ENCODE results near the gene ITPK1.

The ITPK1 gene

DNA sequence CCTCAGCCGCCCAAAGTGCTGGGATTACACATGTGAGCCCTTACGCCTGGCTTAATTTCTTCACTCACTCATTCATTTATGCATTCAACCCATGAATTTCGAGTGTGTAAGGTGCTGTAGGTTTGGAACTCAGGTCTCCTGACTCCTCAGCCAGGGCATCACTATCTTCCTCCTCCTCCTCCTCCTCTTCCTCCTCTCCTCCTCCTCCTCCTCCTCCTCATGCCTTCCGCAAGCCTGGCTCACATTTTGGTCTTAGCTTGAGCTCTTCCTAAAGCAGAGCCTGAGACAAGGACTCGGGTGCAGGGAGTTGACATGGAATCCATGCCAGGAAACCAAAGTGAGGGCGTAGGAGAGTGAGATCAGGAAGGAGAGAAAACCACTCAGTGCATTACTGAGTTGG is 213.5 kb downstream of the ITPK1 start:
- no peaks in the 10 kb centered on the region for H3K27me3 ChIP-seq (ENCODE audit: low read depth, low read length)
- H3K4me2 ChIP-seq (ENCODE audit: low read length), result no peak overlapping the region
- H3K9ac ChIP-seq (ENCODE audit: low read length), result no peak overlapping the region

DNA sequence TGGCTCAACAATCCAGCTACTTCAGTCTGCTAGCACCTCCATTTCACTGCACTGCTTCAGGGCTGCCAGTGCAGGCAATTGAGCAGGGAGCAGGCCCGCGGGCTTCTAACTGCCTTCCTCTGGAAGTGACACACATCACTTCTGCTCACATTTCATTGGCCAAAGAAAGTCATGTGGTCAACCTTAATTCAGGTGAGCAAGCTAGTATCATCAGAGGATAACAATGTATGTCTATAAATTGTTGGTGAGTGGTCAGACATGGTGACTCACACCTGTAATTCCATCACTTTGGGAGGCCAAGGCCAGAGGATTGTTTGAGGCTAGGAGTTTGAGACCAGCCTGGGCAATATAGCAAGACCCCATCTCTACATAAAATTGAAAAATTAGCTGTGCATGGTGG is 215.1 kb downstream of the ITPK1 start:
- no peak overlapping the region for H3K27ac ChIP-seq (ENCODE audit: low read length)
- no peaks in the 10 kb centered on the region for H3K4me1 ChIP-seq (ENCODE audit: low read length)
- H3K9ac ChIP-seq (ENCODE audit: low read length), result no peak overlapping the region
- no peaks in the 10 kb centered on the region for H3K27me3 ChIP-seq (ENCODE audit: low read depth, low read length)
- H4K20me1 ChIP-seq (ENCODE audit: insufficient read depth, low read length), result no peaks in the 10 kb centered on the region
- TF ChIP-seq, protein P1, sequence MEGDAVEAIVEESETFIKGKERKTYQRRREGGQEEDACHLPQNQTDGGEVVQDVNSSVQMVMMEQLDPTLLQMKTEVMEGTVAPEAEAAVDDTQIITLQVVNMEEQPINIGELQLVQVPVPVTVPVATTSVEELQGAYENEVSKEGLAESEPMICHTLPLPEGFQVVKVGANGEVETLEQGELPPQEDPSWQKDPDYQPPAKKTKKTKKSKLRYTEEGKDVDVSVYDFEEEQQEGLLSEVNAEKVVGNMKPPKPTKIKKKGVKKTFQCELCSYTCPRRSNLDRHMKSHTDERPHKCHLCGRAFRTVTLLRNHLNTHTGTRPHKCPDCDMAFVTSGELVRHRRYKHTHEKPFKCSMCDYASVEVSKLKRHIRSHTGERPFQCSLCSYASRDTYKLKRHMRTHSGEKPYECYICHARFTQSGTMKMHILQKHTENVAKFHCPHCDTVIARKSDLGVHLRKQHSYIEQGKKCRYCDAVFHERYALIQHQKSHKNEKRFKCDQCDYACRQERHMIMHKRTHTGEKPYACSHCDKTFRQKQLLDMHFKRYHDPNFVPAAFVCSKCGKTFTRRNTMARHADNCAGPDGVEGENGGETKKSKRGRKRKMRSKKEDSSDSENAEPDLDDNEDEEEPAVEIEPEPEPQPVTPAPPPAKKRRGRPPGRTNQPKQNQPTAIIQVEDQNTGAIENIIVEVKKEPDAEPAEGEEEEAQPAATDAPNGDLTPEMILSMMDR (IDR thresholded peaks at IDR 0.05; ENCODE audit: low read depth, low read length), result no peak
- TF ChIP-seq EZH2phosphoT487 (IDR thresholded peaks at IDR 0.05; ENCODE audit: low read depth), result no peak
- H3K4me3 ChIP-seq (ENCODE audit: low read length), result no peak overlapping the region
- H3K36me3 ChIP-seq (replicated peaks; ENCODE audit: low read depth, low read length), result no peaks in the 10 kb centered on the region
- H3K9me3 ChIP-seq (ENCODE audit: insufficient read depth, low read length), result no peaks in the 10 kb centered on the region
- H2AFZ ChIP-seq (ENCODE audit: low read depth, low read length), result no peak overlapping the region
- H3K79me2 ChIP-seq (ENCODE audit: low read length), result no peaks in the 10 kb centered on the region
- H3K4me2 ChIP-seq (ENCODE audit: low read length), result no peak overlapping the region

More for the DNA sequence above, 213.5 kb downstream of the ITPK1 start:
- Histone ChIP-seq H3K27ac (ENCODE audit: low read length) (no peak overlapping the region), H4K20me1 (ENCODE audit: insufficient read depth, low read length) (no peaks in the 10 kb centered on the region), H3K9me3 (ENCODE audit: insufficient read depth, low read length) (no peaks in the 10 kb centered on the region), H3K4me3 (ENCODE audit: low read length) (no peak overlapping the region), H3K36me3 (replicated peaks; ENCODE audit: low read depth, low read length) (no peaks in the 10 kb centered on the region), H3K4me1 (ENCODE audit: low read length) (no peaks in the 10 kb centered on the region), H2AFZ (ENCODE audit: low read depth, low read length) (no peak overlapping the region), H3K79me2 (ENCODE audit: low read length) (no peaks in the 10 kb centered on the region)
- TF ChIP-seq, protein P1 (IDR thresholded peaks at IDR 0.05; ENCODE audit: low read depth, low read length), result no peak
- no peak for TF ChIP-seq EZH2phosphoT487 (IDR thresholded peaks at IDR 0.05; ENCODE audit: low read depth)

GRCh38 chr14:92898566-92899131 is 217.1 kb downstream of the ITPK1 start:
- Histone ChIP-seq H3K9me3 (ENCODE audit: insufficient read depth, low read length) (no peaks in the 10 kb centered on the region), H2AFZ (ENCODE audit: low read depth, low read length) (no peak overlapping the region), H3K79me2 (ENCODE audit: low read length) (no peaks in the 10 kb centered on the region), H3K27ac (ENCODE audit: low read length) (no peak overlapping the region), H3K27me3 (ENCODE audit: low read depth, low read length) (no peaks in the 10 kb centered on the region; the same call in 1 of the 2 replicates), H4K20me1 (ENCODE audit: insufficient read depth, low read length) (no peaks in the 10 kb centered on the region), H3K4me1 (ENCODE audit: low read length) (no peaks in the 10 kb centered on the region), H3K9ac (ENCODE audit: low read length) (no peak overlapping the region), H3K4me2 (ENCODE audit: low read length) (no peak overlapping the region), H3K36me3 (replicated peaks; ENCODE audit: low read depth, low read length) (no peaks in the 10 kb centered on the region), H3K4me3 (ENCODE audit: low read length) (no peak overlapping the region)
- TF ChIP-seq, protein P1 (IDR thresholded peaks at IDR 0.05; ENCODE audit: low read depth, low read length), result no peak
- no peak for TF ChIP-seq EZH2phosphoT487 (IDR thresholded peaks at IDR 0.05; ENCODE audit: low read depth)

DNA sequence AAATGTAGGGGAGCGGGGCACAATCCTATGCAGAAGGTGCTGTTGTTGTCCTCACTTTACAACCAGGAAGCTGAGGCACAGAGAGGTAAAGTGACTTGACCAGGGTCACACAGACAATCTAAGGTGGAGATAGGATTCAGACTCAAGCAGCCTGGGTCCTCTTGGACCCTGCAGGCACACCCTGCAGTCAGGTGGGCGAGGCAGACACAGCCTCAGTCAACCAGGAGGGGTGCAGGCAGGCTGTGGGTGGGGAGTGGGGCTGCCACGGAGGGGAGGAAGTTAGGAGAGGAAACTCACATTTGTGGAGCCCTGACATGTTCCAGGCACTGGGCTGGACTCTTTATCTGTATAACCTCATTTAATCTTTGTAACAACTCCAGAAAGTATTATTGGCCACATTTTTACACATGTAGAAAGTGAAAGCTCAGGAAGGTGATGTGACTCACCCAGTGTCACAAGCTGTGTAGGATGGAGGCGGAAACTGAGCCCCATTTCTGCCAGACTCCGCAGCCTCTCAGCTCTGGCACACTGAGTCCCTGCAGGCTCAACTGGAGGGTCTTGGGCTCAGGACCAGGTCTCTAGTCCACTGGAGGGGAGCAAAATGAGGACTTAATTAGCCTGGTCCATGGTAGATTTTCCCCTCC is 217.7 kb downstream of the ITPK1 start:
- Histone ChIP-seq H3K9me3 (ENCODE audit: insufficient read depth, low read length) (peaks cover 3% of the 10 kb centered on the region; the same call in 1 of the 2 replicates), H3K4me1 (ENCODE audit: low read length) (no peaks in the 10 kb centered on the region), H2AFZ (ENCODE audit: low read depth, low read length) (no peak overlapping the region), H3K9ac (ENCODE audit: low read length) (no peak overlapping the region), H4K20me1 (ENCODE audit: insufficient read depth, low read length) (no peaks in the 10 kb centered on the region), H3K36me3 (replicated peaks; ENCODE audit: low read depth, low read length) (no peaks in the 10 kb centered on the region), H3K4me3 (ENCODE audit: low read length) (no peak overlapping the region), H3K27me3 (ENCODE audit: low read depth, low read length) (peaks cover 3% of the 10 kb centered on the region; the same call in 1 of the 2 replicates), H3K27ac (ENCODE audit: low read length) (no peak overlapping the region), H3K4me2 (ENCODE audit: low read length) (no peak overlapping the region), H3K79me2 (ENCODE audit: low read length) (no peaks in the 10 kb centered on the region)
- TF ChIP-seq, protein P1 (IDR thresholded peaks at IDR 0.05; ENCODE audit: low read depth, low read length), result no peak
- no peak for TF ChIP-seq EZH2phosphoT487 (IDR thresholded peaks at IDR 0.05; ENCODE audit: low read depth)
